Tibial nerve (tissue), 4 donors: ENCODE results near the gene CAPN1. TPM values are rescaled to one million over a fixed set of nuclear protein-coding genes. Genes with fewer than 3 reads are reported as not detected.

Source experiments
- DNase-seq, 2 donors: peaks; one replicate each; pipeline ENCODE4 v3.0.0-alpha.2; 2019; ENCODE audit warnings: low spot score in 2 of 2
- H3K27ac ChIP-seq, 4 donors: fragments of 200-600 bp; sonication (generic) in 3 of 4; one replicate each; pipeline ENCODE4 v1.5.1; 2017 to 2019; ENCODE audit warnings: mild to moderate bottlenecking in 1 of 4
- H3K27me3 ChIP-seq, 2 donors: fragments of 200-600 bp; sonication (generic) in 1 of 2; one replicate each; pipeline versions ENCODE4 v1.5.1 to v1.6.0; 2017 to 2019
- H3K36me3 ChIP-seq, 3 donors: fragments of 200-600 bp; sonication (generic); one replicate each; pipeline ENCODE4 v1.5.1; 2018 to 2019
- H3K4me1 ChIP-seq, 4 donors: fragments of 200-600 bp; sonication (generic) in 3 of 4; one replicate each; pipeline ENCODE4 v1.5.1; 2017 to 2019
- H3K4me3 ChIP-seq, 4 donors: fragments of 200-600 bp; sonication (generic) in 3 of 4; one replicate each; pipeline ENCODE4 v1.5.1; 2017 to 2019; ENCODE audit warnings: mild to moderate bottlenecking in 1 of 4, moderate library complexity in 1 of 4
- H3K9me3 ChIP-seq, 4 donors: fragments of 200-600 bp; sonication (generic) in 3 of 4; one replicate each; pipeline ENCODE4 v1.5.1; 2017 to 2019
- EP300 ChIP-seq, 2 donors: sonication (generic); formaldehyde crosslinking; IDR thresholded peaks; one replicate each; pipeline ENCODE4 v1.6.1; 2017; ENCODE audit warnings: antibody characterized with exemption in 2 of 2, mild to moderate bottlenecking in 1 of 2
- POLR2A ChIP-seq, 2 donors: fragments of 450-650 bp; IDR thresholded peaks; one replicate each; pipeline ENCODE4 v1.6.1; 2017; ENCODE audit warnings: antibody characterized with exemption in 2 of 2, mild to moderate bottlenecking in 2 of 2, moderate library complexity in 2 of 2
- WGBS, 2 donors: methylation state at CpG; one replicate each; pipeline ENCODE4 v1.1.5; 2018; 5-methylcytosine and 5-hydroxymethylcytosine counted together
- total RNA-seq, 4 donors: library from RNA; depleted of rRNA; stranded (reverse); fragments of >200 nt; gene quantifications; one replicate each; pipeline ENCODE4 v1.1.0, GENCODE V29; 2016
- TF ChIP-seq, protein P1 (sequence below), 5 experiments: fragments of 200-600 bp in 3 of 5; fragments of 450-650 bp in 2 of 5; sonication (generic) in 3 of 5; IDR thresholded peaks; one replicate each; pipeline ENCODE4 v1.5.1; 2016 to 2019; ENCODE audit warnings: antibody characterized with exemption in 5 of 5, mild to moderate bottlenecking in 3 of 5, moderate library complexity in 2 of 5

CAPN1 gene
- total RNA-seq, 4 donors from 2014 or later, result 108 to 209 (median 150) TPM

- DNase-seq, result no peak
- peaks cover 0 to 5% (median 0%) of the 10 kb centered on the region in 4 donors for H3K9me3 ChIP-seq
- H3K4me1 ChIP-seq, result peaks cover 0 to 11% (median 3%) of the 10 kb centered on the region in 4 donors
- no peaks in the 10 kb centered on the region for H3K36me3 ChIP-seq
- peak overlapping the region in 1 of 4 donors; percentile 62 for H3K27ac ChIP-seq
- H3K4me3 ChIP-seq, result no peak overlapping the region
- no peak for TF ChIP-seq EP300 (IDR thresholded peaks at IDR 0.05)
- TF ChIP-seq, protein P1, sequence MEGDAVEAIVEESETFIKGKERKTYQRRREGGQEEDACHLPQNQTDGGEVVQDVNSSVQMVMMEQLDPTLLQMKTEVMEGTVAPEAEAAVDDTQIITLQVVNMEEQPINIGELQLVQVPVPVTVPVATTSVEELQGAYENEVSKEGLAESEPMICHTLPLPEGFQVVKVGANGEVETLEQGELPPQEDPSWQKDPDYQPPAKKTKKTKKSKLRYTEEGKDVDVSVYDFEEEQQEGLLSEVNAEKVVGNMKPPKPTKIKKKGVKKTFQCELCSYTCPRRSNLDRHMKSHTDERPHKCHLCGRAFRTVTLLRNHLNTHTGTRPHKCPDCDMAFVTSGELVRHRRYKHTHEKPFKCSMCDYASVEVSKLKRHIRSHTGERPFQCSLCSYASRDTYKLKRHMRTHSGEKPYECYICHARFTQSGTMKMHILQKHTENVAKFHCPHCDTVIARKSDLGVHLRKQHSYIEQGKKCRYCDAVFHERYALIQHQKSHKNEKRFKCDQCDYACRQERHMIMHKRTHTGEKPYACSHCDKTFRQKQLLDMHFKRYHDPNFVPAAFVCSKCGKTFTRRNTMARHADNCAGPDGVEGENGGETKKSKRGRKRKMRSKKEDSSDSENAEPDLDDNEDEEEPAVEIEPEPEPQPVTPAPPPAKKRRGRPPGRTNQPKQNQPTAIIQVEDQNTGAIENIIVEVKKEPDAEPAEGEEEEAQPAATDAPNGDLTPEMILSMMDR (IDR thresholded peaks at IDR 0.05), result no peak
- TF ChIP-seq POLR2A (IDR thresholded peaks at IDR 0.05), result no peak
- 70 to 73% methylated on average over 3 of the region's 3 CpGs for WGBS, 2 donors
- H3K27me3 ChIP-seq, result no peaks in the 10 kb centered on the region
Observed at GRCh38 chr11:65151331-65151899, 30.3 kb upstream of the CAPN1 start.

- Histone ChIP-seq H3K4me1 (peaks cover 0 to 11% (median 3%) of the 10 kb centered on the region in 4 donors), H3K9me3 (peaks cover 0 to 5% (median 0%) of the 10 kb centered on the region in 4 donors), H3K36me3 (no peaks in the 10 kb centered on the region), H3K27ac (no peak overlapping the region), H3K4me3 (no peak overlapping the region), H3K27me3 (no peaks in the 10 kb centered on the region)
- no peak for DNase-seq
- TF ChIP-seq EP300 (IDR thresholded peaks at IDR 0.05) (no peak), POLR2A (IDR thresholded peaks at IDR 0.05) (no peak)
- TF ChIP-seq, protein P1 (IDR thresholded peaks at IDR 0.05), result no peak
- 66 to 67% methylated on average over 2 of the region's 2 CpGs for WGBS, 2 donors
Observed at GRCh38 chr11:65152122-65152521, 29.6 kb upstream of the CAPN1 start.

DNA sequence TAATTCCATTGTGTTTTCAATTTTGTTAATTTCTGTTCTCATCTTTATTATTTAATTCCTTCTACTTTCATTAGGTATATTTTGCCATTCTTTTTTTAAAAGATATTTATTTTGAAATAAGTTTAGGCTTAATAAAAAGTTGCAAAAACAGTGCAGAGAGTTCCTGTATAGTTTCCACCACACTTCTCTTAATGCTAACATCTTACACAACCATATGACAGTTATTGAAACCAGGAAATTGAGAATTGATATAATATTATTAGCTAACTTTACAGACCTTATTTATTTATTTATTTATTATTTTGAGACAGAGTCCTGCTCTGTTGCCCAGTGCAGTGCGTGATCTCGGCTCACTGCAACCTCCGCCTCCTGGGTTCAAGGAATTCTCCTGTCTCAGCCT, 25.5 kb upstream of the CAPN1 start:
- TF ChIP-seq, protein P1 (IDR thresholded peaks at IDR 0.05), result no peak
- TF ChIP-seq POLR2A (IDR thresholded peaks at IDR 0.05) (no peak), EP300 (IDR thresholded peaks at IDR 0.05) (no peak)
- no peaks in the 10 kb centered on the region for H3K27me3 ChIP-seq
- H3K4me1 ChIP-seq, result peaks cover 0 to under 1% (median 0%) of the 10 kb centered on the region in 4 donors
- no peak overlapping the region for H3K4me3 ChIP-seq
- DNase-seq, result no peak
- no peak overlapping the region for H3K27ac ChIP-seq
- 93 to 98% methylated on average over 3 of the region's 3 CpGs for WGBS, 2 donors
- H3K9me3 ChIP-seq, result no peaks in the 10 kb centered on the region
- no peaks in the 10 kb centered on the region for H3K36me3 ChIP-seq

- no peak overlapping the region for H3K4me3 ChIP-seq
- no peak for DNase-seq
- WGBS, 2 donors, result 83 to 95% methylated on average over 3 of the region's 3 CpGs
- TF ChIP-seq EP300 (IDR thresholded peaks at IDR 0.05), result no peak
- TF ChIP-seq, protein P1 (IDR thresholded peaks at IDR 0.05), result no peak
- TF ChIP-seq POLR2A (IDR thresholded peaks at IDR 0.05), result no peak
- H3K4me1 ChIP-seq, result no peaks in the 10 kb centered on the region
- H3K9me3 ChIP-seq, result no peaks in the 10 kb centered on the region
- no peak overlapping the region for H3K27ac ChIP-seq
- H3K27me3 ChIP-seq, result no peaks in the 10 kb centered on the region
- H3K36me3 ChIP-seq, result no peaks in the 10 kb centered on the region
Observed at GRCh38 chr11:65156926-65157325, 24.8 kb upstream of the CAPN1 start.

GRCh38 chr11:65157336-65157735, 24.4 kb upstream of the CAPN1 start:
- TF ChIP-seq, protein P1 (IDR thresholded peaks at IDR 0.05), result no peak
- TF ChIP-seq POLR2A (IDR thresholded peaks at IDR 0.05) (no peak), EP300 (IDR thresholded peaks at IDR 0.05) (no peak)
- Histone ChIP-seq H3K27me3 (no peaks in the 10 kb centered on the region), H3K27ac (no peak overlapping the region), H3K9me3 (no peaks in the 10 kb centered on the region), H3K4me1 (no peaks in the 10 kb centered on the region), H3K36me3 (no peaks in the 10 kb centered on the region), H3K4me3 (no peak overlapping the region)
- DNase-seq, result no peak
- 66 to 70% methylated on average over 2 to 3 of the region's 3 CpGs for WGBS, 2 donors
